GM18870 (cell line): ENCODE results near the gene ANKRD11.
"Not testable (repeated sequence)": the region's sequence is repeated elsewhere in the genome, so short reads cannot be mapped to it uniquely, and the experiment has no call there.

Source experiments
- ATAC-seq: cut with Tn5 transposase; IDR thresholded peaks from one replicate; pipeline ENCODE4 v1.9.1; 2021; ENCODE audit warnings: moderate library complexity; ENCODE audit not compliant: unreplicated experiment

ANKRD11 gene

GRCh38 chr16:89318871-89319630 is 171.3 kb downstream of the ANKRD11 start:
- no peak for ATAC-seq

- ATAC-seq = no peak
These were observed 172.0 kb downstream of the ANKRD11 start for GRCh38 chr16:89318430-89318758.

- ATAC-seq = no peak
These were observed 172.5 kb downstream of the ANKRD11 start for GRCh38 chr16:89317729-89318429.

DNA sequence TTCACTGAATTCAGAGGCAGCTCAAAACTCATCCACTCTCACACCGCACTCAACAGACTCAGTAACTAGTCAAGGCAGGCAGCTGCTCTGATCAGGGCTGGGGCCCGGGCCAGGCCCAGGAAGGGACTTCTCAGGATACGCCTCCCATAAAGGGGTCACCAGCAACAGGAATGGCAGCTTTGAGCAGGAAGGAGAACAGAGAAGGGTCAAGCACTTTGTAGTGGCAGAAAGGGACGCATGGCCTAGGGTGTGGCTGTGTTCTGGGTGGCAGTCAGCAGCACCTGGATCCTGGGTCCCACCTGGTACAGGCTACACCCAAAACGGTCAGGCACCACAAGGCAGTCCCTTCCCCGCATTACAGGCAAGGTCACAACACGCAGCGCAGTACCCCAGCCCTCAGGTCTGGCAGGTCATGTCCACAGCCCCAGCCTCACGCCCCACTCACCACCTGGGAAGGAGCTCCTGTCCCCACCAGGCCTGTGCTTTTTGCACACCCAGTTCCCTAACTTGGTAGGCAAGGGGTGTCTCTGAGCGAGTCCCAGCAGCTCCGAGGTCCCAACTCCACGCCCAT is 173.2 kb downstream of the ANKRD11 start:
- ATAC-seq = no peak

DNA sequence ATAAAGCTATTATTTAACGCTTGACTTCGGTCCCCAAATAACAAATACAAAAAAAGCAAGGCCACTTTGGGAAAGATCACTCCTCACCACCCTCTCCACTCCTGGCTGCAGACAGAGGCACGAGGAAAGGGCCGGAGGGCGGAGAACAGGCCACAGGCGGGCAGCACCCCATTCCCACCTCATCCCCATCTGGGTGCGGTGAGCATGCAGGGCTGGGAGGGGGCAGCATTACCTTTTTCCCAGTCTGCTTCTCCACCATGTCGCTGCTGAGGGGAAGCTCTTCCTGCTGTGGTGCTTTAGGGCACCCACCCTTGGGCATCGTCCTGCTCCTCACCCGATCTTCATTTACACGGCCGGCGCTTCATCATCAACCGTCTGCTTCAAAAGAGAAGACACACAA is 173.7 kb downstream of the ANKRD11 start:
- ATAC-seq = no peak

- ATAC-seq = no peak
These were observed 174.4 kb downstream of the ANKRD11 start for GRCh38 chr16:89315791-89316581.

DNA sequence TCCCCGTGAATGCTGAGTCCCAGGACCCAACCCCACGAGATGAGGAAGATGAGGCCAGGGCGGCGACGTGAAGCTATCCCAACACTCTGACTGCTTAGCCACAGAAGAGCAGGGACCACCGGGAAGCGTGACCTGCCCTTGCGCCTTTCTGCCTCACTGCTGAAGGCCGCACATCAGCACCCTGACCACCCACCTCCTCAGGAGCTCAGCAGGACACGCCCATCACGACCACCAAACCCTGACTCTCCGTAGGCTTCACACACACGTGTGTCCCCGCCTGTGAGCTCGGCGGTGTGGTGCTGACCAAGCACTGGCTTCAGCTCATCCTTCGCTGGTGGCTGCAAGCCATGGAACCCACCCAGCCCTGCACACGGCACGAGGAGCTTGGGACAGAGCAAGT is 175.1 kb downstream of the ANKRD11 start:
- ATAC-seq = no peak

DNA sequence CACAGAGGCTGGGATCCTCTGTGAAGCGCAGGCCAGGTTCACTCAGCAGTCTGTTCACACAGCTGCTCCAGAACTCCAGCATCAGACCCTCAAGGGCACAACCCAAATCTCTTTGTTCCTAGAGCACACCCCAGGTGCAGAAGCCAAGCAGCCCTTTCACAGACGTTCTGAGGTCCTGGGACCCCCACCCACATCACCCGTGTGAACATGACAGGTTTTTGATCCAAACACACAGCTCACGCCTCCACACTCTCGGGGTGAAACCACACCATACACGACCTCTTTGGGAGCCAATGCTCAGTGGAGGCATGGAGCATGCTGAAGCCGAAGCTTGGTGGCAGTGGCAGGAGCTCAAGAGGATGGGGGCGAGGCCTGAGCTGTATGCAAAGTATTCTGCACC is 175.5 kb downstream of the ANKRD11 start:
- ATAC-seq = no peak

- no peak for ATAC-seq
These were observed 176.0 kb downstream of the ANKRD11 start for GRCh38 chr16:89314357-89314756.

GRCh38 chr16:89313583-89313982 is 176.8 kb downstream of the ANKRD11 start:
- ATAC-seq = no peak

DNA sequence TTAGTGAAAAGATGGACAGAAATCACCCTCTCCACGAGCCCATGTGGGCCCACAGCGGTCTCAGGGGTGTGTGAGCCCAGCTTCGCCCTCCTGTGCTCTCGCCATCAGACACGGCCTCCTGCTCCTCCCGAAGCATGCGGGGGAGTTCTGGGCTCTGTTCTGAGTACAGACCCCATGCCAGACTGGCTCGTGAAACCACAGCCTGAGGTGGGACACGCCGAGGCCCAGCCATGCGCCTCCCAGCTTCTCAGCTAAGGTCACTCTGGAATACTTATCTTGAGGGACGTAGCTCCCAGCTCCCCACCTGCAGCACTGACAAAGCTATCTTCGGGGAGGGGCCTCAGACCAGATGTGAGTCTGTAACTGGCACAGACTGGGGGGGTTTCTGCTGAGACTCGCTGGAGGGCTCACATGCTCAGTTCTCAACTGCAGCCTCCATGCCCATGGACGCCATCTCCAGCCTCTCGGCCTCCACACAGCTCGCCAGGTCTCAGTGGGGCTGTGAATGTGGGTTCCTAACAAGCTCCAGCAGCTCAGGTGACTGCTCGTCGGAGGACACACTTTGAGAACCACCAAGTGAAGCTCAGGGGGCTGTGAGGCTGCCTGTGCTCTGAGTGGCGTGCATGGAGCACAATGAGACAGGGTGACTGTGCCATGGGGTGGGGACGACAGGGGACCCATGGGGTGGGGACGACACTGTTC is 177.6 kb downstream of the ANKRD11 start:
- ATAC-seq = no peak

- ATAC-seq = no peak
These were observed 178.2 kb downstream of the ANKRD11 start for GRCh38 chr16:89312194-89312593.

DNA sequence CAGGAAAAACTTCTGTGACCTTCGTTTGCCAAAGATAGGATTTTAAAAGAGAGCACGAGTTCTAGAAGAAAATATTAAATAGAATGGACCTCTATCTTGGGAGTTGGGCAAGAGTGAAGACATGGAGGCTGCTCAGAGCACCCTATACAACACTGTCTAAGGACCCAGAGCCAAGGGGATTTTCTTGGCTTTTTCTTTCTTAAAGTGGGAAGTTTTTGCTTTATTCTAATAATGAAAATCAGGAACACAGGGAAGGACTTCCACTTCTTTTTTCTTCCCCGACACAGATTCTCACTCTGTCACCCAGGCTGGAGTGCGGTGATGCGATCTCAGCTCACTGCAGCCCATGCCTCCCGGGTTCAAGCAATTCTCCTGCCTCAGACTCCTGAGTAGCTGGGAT is 178.7 kb downstream of the ANKRD11 start:
- ATAC-seq = no peak

DNA sequence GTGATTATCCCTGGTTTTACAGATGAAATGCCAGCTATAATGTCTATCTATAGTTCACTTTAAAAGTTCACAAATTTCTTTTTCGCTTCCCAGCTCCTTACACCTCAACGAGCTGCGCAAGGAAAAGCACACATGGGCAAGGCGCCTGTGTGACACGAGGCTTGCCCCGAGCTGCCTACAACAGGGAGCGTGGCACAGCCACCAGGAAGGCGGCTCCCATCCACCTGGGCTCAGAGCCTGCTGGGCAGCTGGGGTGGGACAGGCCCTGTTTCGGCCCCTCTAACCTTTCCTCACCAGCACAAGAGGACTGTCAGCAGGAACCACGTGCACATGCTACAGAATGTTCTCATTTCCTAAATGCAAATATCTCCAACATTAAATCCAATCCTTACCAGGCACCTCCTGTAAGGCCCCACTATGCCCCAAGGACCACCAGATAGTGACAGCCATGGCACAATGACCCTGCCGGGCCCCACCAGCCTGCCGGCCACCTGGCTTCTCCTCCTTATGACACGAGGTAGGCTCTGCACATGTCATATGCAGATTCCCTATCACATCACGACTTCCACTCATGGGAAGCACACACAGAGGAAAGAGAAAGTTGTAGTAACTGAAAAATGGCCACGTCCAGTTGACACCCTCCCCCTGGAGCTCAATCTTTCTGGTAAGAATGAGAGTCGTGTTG is 180.8 kb downstream of the ANKRD11 start:
- ATAC-seq = no peak

DNA sequence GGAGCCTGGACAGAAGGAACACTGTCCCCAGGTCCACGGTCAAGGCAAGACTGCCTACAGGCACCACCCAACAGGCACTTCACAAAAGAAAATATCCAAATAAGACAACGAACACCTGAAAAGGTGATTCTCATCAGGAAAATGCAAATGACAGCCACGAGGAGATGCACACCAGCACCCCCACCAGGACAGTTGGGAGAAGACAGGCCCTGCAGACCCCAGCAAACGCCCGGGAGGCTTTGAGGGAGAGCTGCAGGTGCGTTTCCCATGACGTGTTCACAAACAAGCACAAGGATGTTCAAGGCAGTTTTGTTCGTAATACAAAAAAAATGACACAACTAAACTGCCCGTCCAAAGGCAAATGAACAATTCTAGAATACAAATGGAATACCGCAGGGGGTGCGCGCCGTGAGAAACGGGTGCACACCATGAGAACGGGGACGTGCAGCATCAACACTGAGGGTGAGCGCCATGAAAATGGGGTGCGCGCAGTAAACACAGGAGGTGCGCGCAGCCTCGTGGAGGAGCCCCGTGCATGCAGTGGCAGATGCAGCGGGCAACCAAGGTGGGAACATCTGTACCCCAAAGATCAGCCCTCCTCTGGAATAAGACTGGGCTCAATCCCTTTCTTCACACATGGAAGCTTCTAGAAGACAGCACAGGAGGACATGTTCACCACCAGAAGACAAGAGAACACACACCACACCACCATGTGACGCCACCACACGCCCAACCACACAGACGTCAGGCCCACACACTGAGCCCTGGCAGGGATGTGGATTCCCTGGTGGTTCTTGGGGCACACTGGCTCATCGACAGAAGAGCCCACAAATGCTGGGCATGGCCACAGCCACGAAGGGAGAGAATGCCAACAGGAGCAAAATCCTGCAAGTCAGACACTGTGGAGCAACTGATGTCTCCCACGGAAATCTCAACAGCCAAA is 181.7 kb downstream of the ANKRD11 start:
- ATAC-seq = no peak

GRCh38 chr16:89307421-89307805 is 182.9 kb downstream of the ANKRD11 start:
- ATAC-seq = no peak

DNA sequence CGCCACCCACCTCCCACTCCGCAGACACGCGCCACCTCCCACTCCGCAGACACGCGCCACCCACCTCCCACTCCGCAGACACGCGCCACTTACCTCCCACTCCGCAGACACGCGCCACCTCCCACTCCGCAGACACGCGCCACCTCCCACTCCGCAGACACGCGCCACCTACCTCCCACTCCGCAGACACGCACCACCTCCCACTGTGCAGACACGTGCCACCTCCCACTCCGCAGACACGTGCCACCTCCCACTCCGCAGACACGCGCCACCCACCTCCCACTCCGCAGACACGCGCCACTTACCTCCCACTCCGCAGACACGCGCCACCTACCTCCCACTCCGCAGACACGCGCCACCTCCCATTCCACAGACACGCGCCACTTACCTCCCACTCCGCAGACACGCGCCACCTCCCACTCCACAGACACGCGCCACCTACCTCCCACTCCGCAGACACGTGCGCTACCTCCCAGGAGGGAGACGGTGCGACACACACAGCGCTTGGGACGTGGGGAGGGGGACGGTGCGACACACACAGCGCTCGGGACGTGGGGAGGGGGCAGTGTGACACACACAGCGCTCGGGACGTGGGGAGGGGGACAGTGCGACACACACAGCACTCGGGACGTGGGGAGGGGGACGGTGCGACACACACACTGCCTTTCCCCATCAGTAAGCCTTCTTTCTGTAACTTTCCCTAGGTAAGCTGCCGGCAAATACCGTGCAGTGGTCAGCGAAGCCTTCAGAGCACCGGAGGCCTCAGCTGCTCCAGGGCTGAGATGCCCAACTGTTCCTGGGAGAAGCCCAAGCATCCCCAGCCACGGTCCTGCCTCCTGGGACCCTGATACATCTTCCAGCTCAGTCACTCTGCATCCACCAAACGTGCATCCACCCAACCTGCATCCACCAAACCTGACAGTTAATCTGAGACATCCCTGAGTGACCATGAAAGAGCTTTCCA is 183.6 kb downstream of the ANKRD11 start:
- not testable (repeated sequence) for ATAC-seq
